Pancreas (tissue), 10 donors: ENCODE results near the gene ANKRD1. TPM values are rescaled to one million over a fixed set of nuclear protein-coding genes. Genes with fewer than 3 reads are reported as not detected.

Experiments
- ATAC-seq, 4 donors: fragments of 200-7000 bp; cut with Tn5 transposase; one replicate each; pipeline versions ENCODE4 v1.8.0 to v1.9.1; 2020; ENCODE audit warnings: mild to moderate bottlenecking in 4 of 4, moderate library complexity in 4 of 4
- DNase-seq, 6 donors: peaks; one replicate each; pipeline ENCODE4 v3.0.0-alpha.2; 2020
- FAIRE-seq: peaks from 2 replicates; lab custom pipeline; 2012; peaks lifted over from hg19 to GRCh38; lab: Jason Lieb, UNC
- H3K27ac ChIP-seq, 4 donors: fragments of 200-600 bp; sonication (generic); 1 replicate in 3 of 4; 2 replicates in 1 of 4; pipeline versions ENCODE4 v1.5.0 to v1.8.0; 2020
- H3K27me3 ChIP-seq, 4 donors: fragments of 200-600 bp; one replicate each; pipeline ENCODE4 v1.8.0; 2021
- H3K36me3 ChIP-seq, 3 donors: fragments of 200-600 bp; sonication (generic) in 1 of 3; one replicate each; pipeline versions ENCODE4 v1.5.0 to v1.8.0; 2020 to 2021
- H3K4me1 ChIP-seq, 3 donors: fragments of 200-600 bp; one replicate each; pipeline ENCODE4 v1.8.0; 2021
- H3K4me3 ChIP-seq, 4 donors: fragments of 200-600 bp; sonication (generic) in 2 of 4; one replicate each; pipeline versions ENCODE4 v1.5.0 to v1.8.0; 2020 to 2021
- H3K9me3 ChIP-seq, 4 donors: fragments of 200-600 bp; one replicate each; pipeline ENCODE4 v1.8.0; 2021
- WGBS, 2 donors: extraction: QIAGEN DNeasy Blood & Tissue Kit; methylation state at CpG; one replicate each; pipeline ENCODE4 v1.1.7; 2013; 5-methylcytosine and 5-hydroxymethylcytosine counted together
- intact Hi-C, 3 donors: fragments of 100-400 bp; cut with DNase I; formaldehyde crosslinking; loops; one replicate each; pipeline versions ENCODE4 v1.11.1 to v1.14.2; 2022
- polyA plus RNA-seq, 2 donors: library from polyadenylated mRNA; stranded (reverse); fragments of 200-250 nt; gene quantifications; one replicate each; pipeline ENCODE4 v1.2.3, GENCODE V29; 2013
- total RNA-seq, 6 donors: library from RNA; stranded (reverse); fragmentation: NEBNext Ultra II Directional in 4 of 6; extraction: Animal tissue kit (Norgen Biotek cat#: 25700) in 4 of 6; gene quantifications; one replicate each; pipeline versions ENCODE4 v1.2.1 to v1.2.4, GENCODE V29; 2021 to 2023
- TF ChIP-seq, protein P1 (sequence below), 4 donors: fragments of 200-600 bp; sonication (generic) in 3 of 4; IDR thresholded peaks; one replicate each; pipeline versions ENCODE4 v1.5.0 to v1.8.0; 2021; ENCODE audit warnings: antibody characterized with exemption in 4 of 4
- donor health status: healthy with polysubstance abuse.
- donor health status: DM: no; HTN: no; CAD: no; lungs with moderate emphysema.
- donor health status: DM: no; HTN: no; CAD: no.
- donor health status: control.
- donor health status: control.
- donor health status: Bipolar disorder and iron deficiency.
- donor health status: DM: yes; HTN: yes; CAD: no.
- donor health status: DM: no; HTN: no; CAD: no.
- donor health status: DM: no; HTN: no; CAD: no.
- donor health status: DM: yes; HTN: yes; CAD: no.

ANKRD1 gene
- total and polyA plus RNA-seq, 8 donors: 0.12 to 2.8 (median 1.4) TPM

DNA sequence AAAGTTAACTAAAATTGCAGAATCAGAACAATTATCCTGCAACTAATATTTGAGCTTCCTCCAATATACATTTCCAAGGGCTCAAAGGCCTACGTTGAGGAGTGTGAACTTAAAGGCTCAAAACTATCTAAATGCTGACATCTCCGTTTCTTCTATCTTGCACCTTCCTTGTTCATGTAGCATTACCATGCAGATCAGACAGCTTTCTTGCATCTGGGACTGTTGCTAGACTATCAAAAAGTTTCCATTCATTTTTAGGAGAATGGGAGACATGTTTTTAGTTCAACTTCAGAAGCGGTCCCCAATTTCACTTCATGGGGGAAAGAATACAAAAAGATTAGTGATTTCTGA, 2.9 kb downstream of the ANKRD1 start:
- Histone ChIP-seq H3K9me3 (no peaks in the 10 kb centered on the region), H3K36me3 (no peaks in the 10 kb centered on the region), H3K4me1 (no peaks in the 10 kb centered on the region), H3K4me3 (no peak overlapping the region), H3K27me3 (no peaks in the 10 kb centered on the region), H3K27ac (no peak overlapping the region)
- TF ChIP-seq, protein P1, sequence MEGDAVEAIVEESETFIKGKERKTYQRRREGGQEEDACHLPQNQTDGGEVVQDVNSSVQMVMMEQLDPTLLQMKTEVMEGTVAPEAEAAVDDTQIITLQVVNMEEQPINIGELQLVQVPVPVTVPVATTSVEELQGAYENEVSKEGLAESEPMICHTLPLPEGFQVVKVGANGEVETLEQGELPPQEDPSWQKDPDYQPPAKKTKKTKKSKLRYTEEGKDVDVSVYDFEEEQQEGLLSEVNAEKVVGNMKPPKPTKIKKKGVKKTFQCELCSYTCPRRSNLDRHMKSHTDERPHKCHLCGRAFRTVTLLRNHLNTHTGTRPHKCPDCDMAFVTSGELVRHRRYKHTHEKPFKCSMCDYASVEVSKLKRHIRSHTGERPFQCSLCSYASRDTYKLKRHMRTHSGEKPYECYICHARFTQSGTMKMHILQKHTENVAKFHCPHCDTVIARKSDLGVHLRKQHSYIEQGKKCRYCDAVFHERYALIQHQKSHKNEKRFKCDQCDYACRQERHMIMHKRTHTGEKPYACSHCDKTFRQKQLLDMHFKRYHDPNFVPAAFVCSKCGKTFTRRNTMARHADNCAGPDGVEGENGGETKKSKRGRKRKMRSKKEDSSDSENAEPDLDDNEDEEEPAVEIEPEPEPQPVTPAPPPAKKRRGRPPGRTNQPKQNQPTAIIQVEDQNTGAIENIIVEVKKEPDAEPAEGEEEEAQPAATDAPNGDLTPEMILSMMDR (IDR thresholded peaks at IDR 0.05): no peak
- 83 to 86% methylated on average over 3 of the region's 3 CpGs for WGBS, 2 donors
- DNase-seq (no peak), ATAC-seq (no peak), FAIRE-seq (no peak)
- intact Hi-C loops: loop anchor here in 1 of 3 donors (10.0 kb wide), 1 partner anchor 327 kb away; no protein-coding TSS in a partner anchor

DNA sequence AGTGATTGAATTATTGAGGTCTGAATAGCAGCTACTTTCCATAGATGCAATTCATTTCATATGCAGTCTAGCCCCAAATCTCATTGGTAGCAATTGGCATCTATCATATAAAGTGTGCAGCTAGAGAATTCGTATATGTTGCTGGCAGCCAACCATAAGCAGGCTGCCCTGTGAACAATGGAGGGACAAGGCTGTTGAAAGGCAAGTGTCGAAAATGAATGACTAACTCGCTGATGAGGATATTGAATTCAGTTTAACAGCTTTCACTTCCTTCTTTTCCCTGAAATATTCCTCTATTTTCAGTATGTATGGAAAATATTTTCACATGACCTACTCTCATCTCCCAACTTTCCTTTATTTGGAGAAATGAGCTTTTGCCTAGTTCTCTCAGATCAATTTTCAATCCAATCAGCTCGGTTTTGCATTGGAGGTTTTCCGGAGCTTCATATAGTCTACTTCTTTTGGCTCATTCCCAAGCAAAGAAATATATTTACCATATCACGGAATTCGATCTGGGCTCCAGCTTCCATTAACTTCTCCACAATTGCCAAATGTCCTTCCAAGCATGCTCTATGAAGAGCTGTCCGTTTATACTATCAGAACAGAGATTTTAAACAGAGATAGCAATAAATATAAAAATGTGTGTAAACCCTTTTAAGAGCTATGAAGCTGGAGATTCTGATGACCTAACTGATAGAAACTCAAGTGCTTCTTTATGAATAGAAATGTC, 3.5 kb downstream of the ANKRD1 start:
- H3K9me3 ChIP-seq: no peaks in the 10 kb centered on the region
- FAIRE-seq: no peak
- H3K36me3 ChIP-seq: no peaks in the 10 kb centered on the region
- H3K4me1 ChIP-seq: no peaks in the 10 kb centered on the region
- no peaks in the 10 kb centered on the region for H3K27me3 ChIP-seq
- H3K27ac ChIP-seq: no peak overlapping the region
- no peak overlapping the region for H3K4me3 ChIP-seq
- WGBS, 2 donors: 73 to 80% methylated on average over 8 of the region's 8 CpGs
- no peak for ATAC-seq
- intact Hi-C loops: loop anchor here in 1 of 3 donors (10.0 kb wide), 1 partner anchor 327 kb away; no protein-coding TSS in a partner anchor
- TF ChIP-seq, protein P1 (IDR thresholded peaks at IDR 0.05): no peak
- no peak for DNase-seq

DNA sequence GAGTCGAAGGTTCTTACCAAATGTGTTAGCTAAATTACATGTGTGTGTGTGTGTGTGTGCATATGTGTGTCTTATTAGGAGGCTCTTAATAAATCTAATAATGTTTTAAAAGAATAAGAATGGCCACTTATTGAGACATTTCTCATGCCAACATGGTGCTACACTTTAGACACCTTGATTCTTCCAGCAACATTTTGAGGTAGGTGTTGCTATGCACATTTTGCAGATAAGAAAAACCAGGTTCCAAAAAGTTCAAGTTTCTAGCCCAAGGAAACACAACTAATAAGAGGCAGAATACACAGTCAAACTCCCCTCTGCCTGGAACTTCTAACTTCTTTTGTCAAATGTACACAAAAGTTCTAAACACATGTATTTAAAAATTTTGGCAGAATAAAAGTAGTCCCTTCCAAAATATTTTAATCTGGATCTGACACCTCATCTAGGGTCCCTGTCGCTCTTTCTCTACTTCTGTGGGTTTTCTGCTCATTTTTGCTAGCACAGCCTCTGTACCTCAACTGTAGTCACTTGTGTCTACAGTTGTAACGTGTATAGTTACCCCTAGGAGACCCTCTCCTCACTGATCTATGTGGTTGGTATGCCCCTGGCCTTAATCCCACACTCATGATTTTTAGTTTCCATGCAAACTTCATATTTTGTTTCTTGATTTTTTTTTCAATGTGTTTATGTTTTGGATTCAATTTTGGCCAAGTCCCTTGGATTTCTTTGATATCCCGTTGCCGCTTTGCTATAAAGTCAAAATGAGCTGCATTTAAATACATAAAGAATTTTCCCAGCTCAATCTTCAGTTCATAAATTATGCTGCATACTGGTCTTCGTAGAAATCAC, 4.3 kb downstream of the ANKRD1 start:
- H3K4me1 ChIP-seq: no peaks in the 10 kb centered on the region
- FAIRE-seq: no peak
- TF ChIP-seq, protein P1 (IDR thresholded peaks at IDR 0.05): no peak
- ATAC-seq: no peak
- no peaks in the 10 kb centered on the region for H3K36me3 ChIP-seq
- no peaks in the 10 kb centered on the region for H3K27me3 ChIP-seq
- no peaks in the 10 kb centered on the region for H3K9me3 ChIP-seq
- H3K27ac ChIP-seq: no peak overlapping the region
- WGBS, 2 donors: 82 to 89% methylated on average over 6 of the region's 6 CpGs
- intact Hi-C loops: loop anchor here in 1 of 3 donors (10.0 kb wide), 1 partner anchor 328 kb away; no protein-coding TSS in a partner anchor
- no peak for DNase-seq
- H3K4me3 ChIP-seq: no peak overlapping the region

DNA sequence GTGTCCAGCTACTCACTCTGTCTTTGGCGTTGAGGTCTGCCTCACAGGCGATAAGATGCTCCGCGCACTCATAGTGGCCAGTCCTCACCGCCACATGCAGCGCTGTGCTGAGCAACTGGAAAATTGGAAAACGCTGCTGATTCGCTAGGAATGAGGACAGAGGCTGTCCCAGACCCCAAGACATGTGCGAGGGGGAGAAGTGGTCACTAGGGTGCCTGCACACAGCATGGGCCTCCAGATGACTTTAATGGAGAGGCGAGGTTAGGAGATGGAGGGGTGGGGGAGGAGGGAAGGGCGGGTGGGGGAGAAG, 5.2 kb downstream of the ANKRD1 start:
- FAIRE-seq (no peak), DNase-seq (no peak), ATAC-seq (no peak)
- H3K27ac ChIP-seq: no peak overlapping the region
- H3K9me3 ChIP-seq: no peaks in the 10 kb centered on the region
- TF ChIP-seq, protein P1 (IDR thresholded peaks at IDR 0.05): no peak
- H3K4me3 ChIP-seq: no peak overlapping the region
- no peaks in the 10 kb centered on the region for H3K4me1 ChIP-seq
- H3K36me3 ChIP-seq: no peaks in the 10 kb centered on the region
- intact Hi-C loops: loop anchor here in 1 of 3 donors (10.0 kb wide), 1 partner anchor 329 kb away; no protein-coding TSS in a partner anchor
- 73 to 84% methylated on average over 11 of the region's 11 CpGs for WGBS, 2 donors
- H3K27me3 ChIP-seq: no peaks in the 10 kb centered on the region
